ENCODE results near the gene CDC45. TPM values are rescaled to one million over a fixed set of nuclear protein-coding genes. Genes with fewer than 3 reads are reported as not detected.

The CDC45 gene, protein sequence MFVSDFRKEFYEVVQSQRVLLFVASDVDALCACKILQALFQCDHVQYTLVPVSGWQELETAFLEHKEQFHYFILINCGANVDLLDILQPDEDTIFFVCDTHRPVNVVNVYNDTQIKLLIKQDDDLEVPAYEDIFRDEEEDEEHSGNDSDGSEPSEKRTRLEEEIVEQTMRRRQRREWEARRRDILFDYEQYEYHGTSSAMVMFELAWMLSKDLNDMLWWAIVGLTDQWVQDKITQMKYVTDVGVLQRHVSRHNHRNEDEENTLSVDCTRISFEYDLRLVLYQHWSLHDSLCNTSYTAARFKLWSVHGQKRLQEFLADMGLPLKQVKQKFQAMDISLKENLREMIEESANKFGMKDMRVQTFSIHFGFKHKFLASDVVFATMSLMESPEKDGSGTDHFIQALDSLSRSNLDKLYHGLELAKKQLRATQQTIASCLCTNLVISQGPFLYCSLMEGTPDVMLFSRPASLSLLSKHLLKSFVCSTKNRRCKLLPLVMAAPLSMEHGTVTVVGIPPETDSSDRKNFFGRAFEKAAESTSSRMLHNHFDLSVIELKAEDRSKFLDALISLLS
- 45.9 and 47.9 TPM in 2 replicates for total RNA-seq

GRCh38 chr22:19479355-19480172 is at the start of gene CDC45:
TSS of gene CDC45 (plus strand) at chr22:19479920. CDS start at chr22:19479969, 49 bp downstream.

GRCh38 chr22:19431649-19432132 is 48.0 kb upstream of the CDC45 start, which contains the start of gene HIRA:
TSS of gene HIRA (minus strand) at chr22:19431733. CDS start at chr22:19431476, 257 bp downstream.

GRCh38 chr22:19432133-19432851 is 47.4 kb upstream of the CDC45 start, which contains the start of gene MRPL40:
TSS of gene MRPL40 (plus strand) at chr22:19432545. CDS start at chr22:19432555, 10 bp downstream.

DNA sequence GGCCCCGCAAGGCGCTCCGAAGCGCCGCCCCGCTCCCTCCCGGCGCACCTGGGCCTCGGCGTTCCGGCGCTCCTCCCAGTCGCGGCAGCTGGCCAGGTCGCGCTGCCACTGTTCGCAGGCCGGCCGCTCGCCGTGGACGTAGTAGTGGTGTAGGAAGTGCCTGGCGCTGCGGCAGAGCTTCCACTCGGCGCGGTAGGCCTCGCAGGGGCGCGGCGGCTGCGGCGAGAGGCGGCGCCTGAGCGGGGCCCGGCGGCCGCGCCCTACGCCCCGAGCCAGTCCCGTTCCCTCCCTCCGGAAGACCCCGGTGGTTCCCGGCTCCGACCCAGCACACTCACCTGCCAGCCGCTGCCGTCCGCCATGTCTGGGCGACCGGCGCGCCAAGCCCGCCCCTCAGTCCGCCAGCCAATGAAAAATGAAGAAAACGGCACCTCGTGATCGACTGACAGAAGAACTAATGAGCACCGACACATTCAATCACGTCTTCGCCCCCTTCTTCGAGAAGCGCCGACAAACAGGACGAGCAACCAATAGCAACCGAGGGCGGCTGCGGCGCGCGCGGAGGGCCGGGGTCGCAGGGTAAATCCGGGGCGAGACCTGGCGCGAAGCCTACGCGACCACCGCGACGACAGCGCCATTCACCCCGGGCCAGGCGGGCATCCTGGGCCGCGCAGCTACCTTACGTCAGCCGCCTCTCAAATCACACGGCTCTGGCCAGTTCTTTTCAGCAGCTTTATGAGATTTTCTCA is 32.2 kb upstream of the CDC45 start, which contains the start of gene C22orf39:
TSS of gene C22orf39 (minus strand) at position 382 of the 746 bp plus-strand sequence. CDS start at position 359, 23 bp downstream.

GRCh38 chr22:19478901-19479354 is 792 bp upstream of the CDC45 start, which contains the start of gene UFD1:
TSS of gene UFD1 (minus strand) at chr22:19479193. CDS start at chr22:19479085, 108 bp downstream.

DNA sequence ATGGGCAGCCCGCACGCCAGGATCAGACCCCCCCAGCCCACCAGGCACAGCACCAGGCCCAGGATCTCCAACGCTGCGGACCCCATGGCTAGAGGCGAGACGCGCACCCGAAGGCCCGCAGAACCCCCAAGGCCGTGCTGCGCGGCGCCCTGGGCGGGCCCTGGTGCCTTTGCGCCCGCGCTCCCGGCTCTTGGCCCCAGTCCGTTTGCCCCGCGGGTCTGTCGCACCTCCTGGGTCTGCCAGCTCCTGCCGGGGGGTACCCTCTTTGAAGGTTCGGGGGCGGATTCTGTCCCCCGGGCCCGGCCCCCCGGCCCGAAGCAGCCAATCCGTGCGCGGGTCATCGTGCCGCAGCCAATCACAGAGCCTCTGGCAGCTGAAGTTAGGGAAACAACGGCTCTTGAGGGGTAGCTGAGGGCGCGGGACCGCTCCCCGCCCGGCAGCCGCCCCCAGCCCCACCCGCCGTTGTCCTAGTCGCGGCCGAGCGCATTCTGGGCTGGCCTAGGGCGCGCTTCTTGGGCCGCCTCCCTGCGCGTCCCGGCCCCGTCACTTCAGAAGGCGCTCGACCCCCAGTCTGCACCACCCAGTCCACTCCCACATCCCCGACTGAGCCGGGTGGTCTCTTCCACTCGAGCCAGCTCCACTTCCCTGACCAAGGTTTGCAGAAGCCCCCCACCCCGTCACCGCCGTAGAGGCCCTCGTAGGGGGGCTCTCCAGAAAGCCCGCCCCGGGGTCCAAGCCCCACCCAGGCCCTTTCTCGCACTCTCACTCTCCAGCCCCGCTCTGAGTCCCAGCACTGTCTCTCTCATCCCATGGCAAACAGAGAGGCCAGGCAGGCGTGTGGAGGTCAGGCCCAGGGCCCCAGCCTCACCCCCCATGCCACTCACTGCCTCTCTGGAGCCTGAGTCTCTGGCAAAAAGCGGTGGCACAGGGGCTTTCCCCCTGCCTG is 44.7 kb downstream of the CDC45 start, which contains the start of gene CLDN5:
TSS of gene CLDN5 (minus strand) at position 241 of the 946 bp plus-strand sequence. CDS start at position 86, 155 bp downstream.

Other genes starting within 250 kb of the CDC45 start
- gene CLTCL1, start 188.2 kb upstream of the CDC45 start, total RNA-seq, result 4.5 and 4.9 TPM in 2 replicates
- gene HIRA, start 48.2 kb upstream of the CDC45 start, total RNA-seq, result 16.8 and 18.4 TPM in 2 replicates
- gene MRPL40, start 47.4 kb upstream of the CDC45 start, total RNA-seq, result 41.4 and 50.4 TPM in 2 replicates
- gene C22orf39, start 32.2 kb upstream of the CDC45 start, total RNA-seq, result 36.0 and 40.0 TPM in 2 replicates
- gene UFD1, start 727 bp upstream of the CDC45 start, total RNA-seq, result 44.4 and 54.3 TPM in 2 replicates
- gene CLDN5, start 44.5 kb downstream of the CDC45 start, total RNA-seq, result 0.50 and 1.8 TPM in 2 replicates
- 8.4 and 12.8 TPM in 2 replicates for gene SEPTIN5, start 234.6 kb downstream of the CDC45 start, total RNA-seq
- gene GP1BB, start 243.6 kb downstream of the CDC45 start, total RNA-seq, result 0.50 TPM in 1 of 2 replicates, not detected in the other

Data from bronchus fibroblast of lung (primary cell).